ACC112 (cell line): ENCODE results near the gene CACNA1E.

ENCODE experiments used
- H2AFZ ChIP-seq: fragments of 200-600 bp; sonication (generic); one replicate; pipeline ENCODE4 v1.6.0; 2017; ENCODE audit warnings: antibody characterized with exemption, low read length; ENCODE audit not compliant: unreplicated experiment
- H3K27ac ChIP-seq: fragments of 200-600 bp; sonication (generic); 2 replicates; pipeline ENCODE4 v1.5.1; 2014; ENCODE audit warnings: low read depth, mild to moderate bottlenecking, antibody characterized with exemption, low read length, moderate library complexity
- H3K27me3 ChIP-seq: fragments of 200-600 bp; sonication (generic); 2 replicates; pipeline ENCODE4 v1.6.1; 2014; ENCODE audit warnings: mild to moderate bottlenecking, antibody characterized with exemption, low read length, moderate library complexity, mixed read lengths; ENCODE audit not compliant: insufficient read depth
- H3K36me3 ChIP-seq: fragments of 200-600 bp; sonication (generic); 2 replicates; pipeline ENCODE4 v1.6.1; 2016; ENCODE audit warnings: mild to moderate bottlenecking, antibody characterized with exemption, low read length, moderate library complexity, mixed read lengths; ENCODE audit not compliant: insufficient read depth
- H3K4me1 ChIP-seq: fragments of 200-600 bp; sonication (generic); one replicate; pipeline ENCODE4 v1.6.1; 2016; ENCODE audit warnings: low read length, mixed read lengths; ENCODE audit not compliant: insufficient read depth, unreplicated experiment, control insufficient read depth
- H3K4me3 ChIP-seq: fragments of 200-600 bp; sonication (generic); 2 replicates; pipeline ENCODE4 v1.5.1; 2014; ENCODE audit warnings: mild to moderate bottlenecking, low read depth, low read length
- H3K79me2 ChIP-seq: fragments of 200-600 bp; sonication (generic); one replicate; pipeline ENCODE4 v1.6.0; 2016; ENCODE audit warnings: low read length; ENCODE audit not compliant: control insufficient read depth, unreplicated experiment, insufficient read depth

The CACNA1E gene

DNA sequence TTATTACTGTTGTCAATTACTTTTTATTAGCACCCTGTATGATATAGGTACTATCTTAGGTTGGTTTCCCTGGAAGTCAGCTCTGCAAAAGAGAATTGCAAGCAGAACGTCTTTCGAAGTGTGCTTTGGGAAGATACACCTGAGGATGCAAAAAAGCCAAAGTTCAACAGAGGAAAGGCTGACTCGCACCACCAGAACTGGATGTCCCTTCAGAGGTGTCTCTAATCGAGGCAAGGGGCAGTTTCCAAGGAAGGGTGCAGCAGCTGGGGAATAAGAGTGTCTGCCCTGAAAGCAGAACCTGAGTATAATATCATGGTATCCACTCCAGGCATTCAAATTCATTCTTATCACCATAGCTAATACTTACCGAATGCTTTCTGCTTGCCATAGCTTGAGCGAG lies 149.6 kb downstream of the CACNA1E start:
- H3K27ac ChIP-seq, result no peak overlapping the region

DNA sequence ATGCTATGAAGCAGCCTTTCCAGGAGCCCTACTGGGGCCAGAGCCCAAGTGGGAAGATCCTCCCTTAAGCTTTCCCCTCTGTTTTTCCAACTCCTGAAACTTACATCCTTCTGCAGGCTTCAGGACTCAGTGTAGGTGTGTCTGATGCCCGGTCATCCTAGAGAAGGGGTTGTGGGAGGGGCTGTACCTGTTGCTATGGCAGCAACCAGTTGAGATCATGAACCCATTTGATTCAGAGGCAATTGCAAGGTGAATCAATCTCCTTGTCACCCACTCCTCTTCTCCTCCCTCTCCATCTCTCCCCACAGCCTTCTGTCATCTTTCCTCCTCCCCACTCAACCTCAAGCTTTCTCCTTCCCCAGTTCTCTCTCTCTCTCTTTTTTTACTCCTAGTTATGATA lies 151.8 kb downstream of the CACNA1E start:
- Histone ChIP-seq H3K4me1 (no peaks in the 10 kb centered on the region), H3K27ac (no peak overlapping the region), H3K27me3 (no peaks in the 10 kb centered on the region), H3K79me2 (no peaks in the 10 kb centered on the region), H3K36me3 (no peaks in the 10 kb centered on the region), H2AFZ (no peak overlapping the region), H3K4me3 (no peak overlapping the region)

More for the DNA sequence above, 149.6 kb downstream of the CACNA1E start:
- H2AFZ ChIP-seq, result no peak overlapping the region
- no peak overlapping the region for H3K4me3 ChIP-seq
- no peaks in the 10 kb centered on the region for H3K27me3 ChIP-seq
- H3K79me2 ChIP-seq, result no peaks in the 10 kb centered on the region
- no peaks in the 10 kb centered on the region for H3K4me1 ChIP-seq
- H3K36me3 ChIP-seq, result no peaks in the 10 kb centered on the region

DNA sequence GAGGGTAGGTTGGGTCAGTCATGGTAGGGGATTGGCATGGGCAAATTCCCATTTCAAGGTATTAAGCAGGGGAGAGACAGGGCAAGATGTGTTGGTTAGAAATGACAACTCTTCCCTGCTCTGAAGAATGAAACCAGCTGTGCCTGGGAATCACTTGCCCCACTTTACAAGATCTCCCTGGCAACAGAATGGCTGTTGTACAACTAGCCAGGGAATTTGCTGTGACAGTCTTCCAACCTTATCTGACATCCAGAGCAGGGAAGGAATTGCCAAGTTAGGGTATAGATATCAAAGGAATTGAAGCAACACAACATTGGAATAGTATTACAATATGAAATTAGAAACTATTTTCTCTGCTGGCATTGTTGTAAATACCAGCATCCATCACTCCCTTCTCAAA lies 154.7 kb downstream of the CACNA1E start:
- Histone ChIP-seq H3K79me2 (no peaks in the 10 kb centered on the region), H3K27ac (no peak overlapping the region), H2AFZ (no peak overlapping the region), H3K36me3 (no peaks in the 10 kb centered on the region), H3K27me3 (no peaks in the 10 kb centered on the region), H3K4me3 (no peak overlapping the region), H3K4me1 (no peaks in the 10 kb centered on the region)

DNA sequence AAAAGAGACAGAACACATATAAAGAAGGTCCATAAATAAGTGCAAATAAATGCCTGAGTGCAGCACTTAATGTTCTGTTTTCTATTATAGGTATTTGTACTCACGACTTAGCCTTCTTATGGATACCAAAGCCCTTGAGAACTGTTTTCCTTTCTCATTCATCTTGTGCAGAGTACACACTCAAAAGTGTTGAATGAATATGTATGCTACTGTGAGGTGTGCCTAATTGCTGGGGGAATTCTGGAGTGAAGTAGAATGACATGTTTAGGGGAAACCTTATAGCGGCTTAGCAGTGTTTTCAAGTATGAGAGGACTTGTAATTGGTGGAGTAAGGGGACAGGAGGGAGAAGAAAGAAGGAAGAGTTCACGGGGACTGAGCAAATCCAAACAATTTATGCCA lies 157.6 kb downstream of the CACNA1E start:
- H3K36me3 ChIP-seq, result no peaks in the 10 kb centered on the region
- H3K4me1 ChIP-seq, result no peaks in the 10 kb centered on the region
- H2AFZ ChIP-seq, result no peak overlapping the region
- no peaks in the 10 kb centered on the region for H3K27me3 ChIP-seq
- H3K79me2 ChIP-seq, result no peaks in the 10 kb centered on the region
- no peak overlapping the region for H3K4me3 ChIP-seq
- no peak overlapping the region for H3K27ac ChIP-seq

DNA sequence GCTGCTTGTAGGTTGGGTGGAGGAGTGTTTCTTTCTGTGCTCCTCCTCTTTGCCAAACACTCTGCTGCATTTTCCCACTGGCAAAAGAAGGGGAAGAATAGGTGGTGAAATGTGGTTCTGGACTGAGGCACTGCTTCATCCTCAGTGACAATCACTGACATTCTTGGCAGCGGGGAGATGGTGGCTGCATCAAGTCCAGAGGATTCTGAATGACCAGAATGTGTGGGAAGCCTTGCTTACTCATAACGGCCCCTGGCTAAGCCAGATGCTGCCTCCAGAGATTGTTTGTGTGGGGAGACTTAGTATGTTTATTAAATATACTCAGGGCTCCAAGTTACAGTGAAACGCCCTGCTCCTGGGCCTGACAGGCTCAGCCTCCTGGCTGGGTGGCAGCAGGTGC lies 160.3 kb downstream of the CACNA1E start:
- Histone ChIP-seq H3K27me3 (no peaks in the 10 kb centered on the region), H3K4me3 (no peak overlapping the region), H3K4me1 (no peaks in the 10 kb centered on the region), H3K27ac (no peak overlapping the region), H3K36me3 (no peaks in the 10 kb centered on the region), H2AFZ (no peak overlapping the region), H3K79me2 (no peaks in the 10 kb centered on the region)

DNA sequence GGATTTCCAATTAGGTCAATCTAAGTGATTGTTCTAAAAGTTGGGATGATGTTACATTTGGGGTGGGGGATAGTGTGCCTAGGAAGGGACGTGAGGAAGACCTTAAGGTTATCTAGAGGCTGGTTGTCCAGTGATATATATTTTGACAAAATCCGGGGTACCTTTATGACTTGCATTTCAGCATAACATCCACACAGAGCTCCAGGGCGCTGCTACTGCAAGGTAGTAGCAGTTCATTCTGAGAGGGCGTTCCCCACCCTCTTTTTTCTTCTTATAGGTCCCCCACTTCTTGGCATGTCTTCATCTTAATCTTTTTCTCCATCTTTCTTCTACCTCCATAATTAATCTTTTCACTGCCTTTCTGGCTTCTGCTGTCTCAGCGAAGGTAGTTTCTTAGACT lies 161.9 kb downstream of the CACNA1E start:
- H3K36me3 ChIP-seq, result no peaks in the 10 kb centered on the region
- no peaks in the 10 kb centered on the region for H3K27me3 ChIP-seq
- no peak overlapping the region for H2AFZ ChIP-seq
- H3K4me3 ChIP-seq, result no peak overlapping the region
- no peaks in the 10 kb centered on the region for H3K4me1 ChIP-seq
- no peaks in the 10 kb centered on the region for H3K79me2 ChIP-seq
- no peak overlapping the region for H3K27ac ChIP-seq

DNA sequence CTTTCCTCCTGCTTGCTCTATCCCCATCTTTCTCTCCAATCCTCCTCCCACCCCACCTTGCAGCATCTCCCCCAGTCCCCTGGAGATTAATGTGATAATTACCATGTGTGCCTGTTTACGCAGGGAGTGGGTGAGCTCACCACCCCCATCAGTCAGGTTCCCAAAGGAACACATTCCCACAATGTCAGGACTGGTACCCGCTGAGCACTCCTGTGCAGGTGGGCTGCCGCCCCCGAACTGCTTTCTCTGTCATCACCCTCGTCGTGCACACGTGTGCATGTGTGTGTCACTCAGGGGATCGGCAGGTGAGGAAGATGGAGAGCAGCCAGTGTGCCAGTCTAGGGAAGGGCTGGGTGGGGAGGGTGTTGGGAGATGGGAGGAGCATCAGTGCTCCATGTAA lies 163.4 kb downstream of the CACNA1E start:
- no peaks in the 10 kb centered on the region for H3K36me3 ChIP-seq
- no peaks in the 10 kb centered on the region for H3K4me1 ChIP-seq
- no peaks in the 10 kb centered on the region for H3K79me2 ChIP-seq
- H2AFZ ChIP-seq, result no peak overlapping the region
- H3K27me3 ChIP-seq, result no peaks in the 10 kb centered on the region
- H3K27ac ChIP-seq, result no peak overlapping the region
- H3K4me3 ChIP-seq, result no peak overlapping the region

DNA sequence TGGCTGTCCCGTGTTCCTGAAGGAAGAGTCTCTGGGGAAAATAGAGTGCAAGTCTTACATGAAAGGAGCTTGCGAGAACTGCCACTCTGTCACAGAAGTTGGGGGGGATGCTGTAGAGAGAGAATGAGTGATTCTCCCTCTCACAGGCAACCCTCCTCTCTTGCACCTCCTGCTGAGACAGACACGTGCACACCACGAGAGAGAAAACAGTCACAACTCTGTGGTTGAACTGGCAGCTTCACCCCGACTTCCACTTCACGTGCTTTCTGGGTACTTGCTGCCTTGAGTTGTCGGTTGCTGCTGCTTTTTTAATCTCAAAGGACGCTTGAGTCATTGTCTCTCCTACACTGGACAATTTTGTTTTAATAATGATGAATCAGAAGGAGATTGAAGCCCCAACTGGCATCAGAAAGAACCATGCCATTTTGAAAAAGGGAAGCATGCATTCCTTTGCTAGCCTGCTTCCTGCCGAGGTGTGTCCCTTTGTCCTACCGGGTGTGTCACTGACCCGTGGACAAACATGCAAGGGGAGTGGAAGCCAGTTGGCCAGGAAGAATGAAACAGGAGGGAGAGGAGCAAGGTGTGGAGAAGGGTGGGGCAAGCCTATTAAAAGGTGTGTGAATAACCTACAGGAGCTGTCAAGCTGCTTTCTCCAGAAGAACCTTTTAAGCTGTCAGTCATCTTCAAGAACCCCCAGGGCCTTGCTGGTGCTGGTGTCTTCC lies 164.2 kb downstream of the CACNA1E start:
- no peaks in the 10 kb centered on the region for H3K36me3 ChIP-seq
- no peaks in the 10 kb centered on the region for H3K79me2 ChIP-seq
- no peaks in the 10 kb centered on the region for H3K27me3 ChIP-seq
- H3K27ac ChIP-seq, result no peak overlapping the region
- H2AFZ ChIP-seq, result no peak overlapping the region
- no peaks in the 10 kb centered on the region for H3K4me1 ChIP-seq
- no peak overlapping the region for H3K4me3 ChIP-seq

DNA sequence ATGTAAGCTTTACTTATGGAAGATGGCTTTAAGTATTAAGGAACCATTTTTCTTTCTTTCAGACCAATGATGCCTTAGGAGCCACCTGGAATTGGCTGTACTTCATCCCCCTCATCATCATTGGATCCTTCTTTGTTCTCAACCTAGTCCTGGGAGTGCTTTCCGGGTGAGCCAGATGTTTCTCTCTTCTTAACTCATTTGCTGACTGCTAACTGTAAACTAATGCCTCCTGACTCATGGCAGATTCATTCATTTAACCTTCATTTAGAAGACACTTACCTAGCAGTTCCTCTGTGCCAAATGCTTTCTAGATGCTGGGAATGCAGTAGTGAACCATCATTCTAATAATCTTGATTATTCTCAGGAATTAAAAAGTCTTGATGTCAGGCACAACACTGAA lies 168.0 kb downstream of the CACNA1E start:
- no peaks in the 10 kb centered on the region for H3K36me3 ChIP-seq
- no peaks in the 10 kb centered on the region for H3K27me3 ChIP-seq
- no peak overlapping the region for H3K27ac ChIP-seq
- no peak overlapping the region for H3K4me3 ChIP-seq
- no peak overlapping the region for H2AFZ ChIP-seq
- H3K79me2 ChIP-seq, result no peaks in the 10 kb centered on the region
- no peaks in the 10 kb centered on the region for H3K4me1 ChIP-seq

DNA sequence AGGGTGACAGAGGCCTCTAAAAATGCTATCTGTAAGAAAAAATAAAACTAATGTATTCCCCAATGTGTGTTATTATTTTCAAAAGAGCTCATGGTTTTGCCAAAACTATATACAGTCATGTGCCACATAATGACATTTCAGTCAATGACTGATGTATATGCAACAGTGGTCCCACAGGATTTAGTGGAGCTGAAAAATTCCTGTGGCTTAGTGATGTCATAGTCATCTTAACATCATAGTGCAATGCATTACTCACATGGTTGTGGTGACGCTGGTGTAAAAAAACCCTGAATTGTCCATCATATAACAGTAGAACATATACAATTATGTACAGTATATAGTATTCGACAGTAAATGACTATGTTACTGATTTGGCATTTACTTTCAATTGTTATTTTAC lies 172.4 kb downstream of the CACNA1E start:
- H3K27ac ChIP-seq, result no peak overlapping the region
- H3K27me3 ChIP-seq, result no peaks in the 10 kb centered on the region
- H3K79me2 ChIP-seq, result no peaks in the 10 kb centered on the region
- no peak overlapping the region for H2AFZ ChIP-seq
- no peaks in the 10 kb centered on the region for H3K4me1 ChIP-seq
- no peaks in the 10 kb centered on the region for H3K36me3 ChIP-seq
- H3K4me3 ChIP-seq, result no peak overlapping the region

DNA sequence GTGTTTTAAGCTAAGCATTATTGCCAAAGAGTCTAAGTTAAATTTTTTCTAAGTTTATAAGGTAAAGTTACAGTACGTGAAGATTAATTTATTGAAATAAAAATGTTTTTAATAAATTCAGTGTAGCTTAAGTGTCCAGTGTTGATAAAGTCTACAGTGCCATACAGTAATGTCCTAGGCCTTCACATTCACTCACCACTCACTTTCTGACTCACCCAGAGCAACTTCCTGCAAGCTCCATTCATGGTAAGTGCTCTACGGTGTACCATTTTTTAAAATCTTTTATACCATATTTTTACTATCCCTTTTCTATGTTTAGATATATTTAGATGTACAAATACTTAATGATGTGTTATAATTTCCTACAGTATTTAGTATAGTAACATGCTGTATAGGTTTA lies 173.2 kb downstream of the CACNA1E start:
- H2AFZ ChIP-seq, result no peak overlapping the region
- H3K4me3 ChIP-seq, result no peak overlapping the region
- H3K4me1 ChIP-seq, result no peaks in the 10 kb centered on the region
- H3K27ac ChIP-seq, result no peak overlapping the region
- H3K79me2 ChIP-seq, result no peaks in the 10 kb centered on the region
- H3K36me3 ChIP-seq, result no peaks in the 10 kb centered on the region
- H3K27me3 ChIP-seq, result no peaks in the 10 kb centered on the region
